Stimulated activated CD8-positive, alpha-beta memory T cell treated with anti-CD3 and anti-CD28 coated beads, Interleukin-15, amount 100 ng/mL, for 4 hours (primary cell): ENCODE measurements around the gene GALR2.

Experiments
- DNase-seq, 2 donors: peaks; one replicate each; pipeline ENCODE4 v3.0.0-alpha.2; 2020; ENCODE audit warnings: low read depth in 2 of 2

GALR2 gene

GRCh38 chr17:76092526-76093413 lies 18.2 kb downstream of the GALR2 start:
- DNase-seq, result no peak

DNA sequence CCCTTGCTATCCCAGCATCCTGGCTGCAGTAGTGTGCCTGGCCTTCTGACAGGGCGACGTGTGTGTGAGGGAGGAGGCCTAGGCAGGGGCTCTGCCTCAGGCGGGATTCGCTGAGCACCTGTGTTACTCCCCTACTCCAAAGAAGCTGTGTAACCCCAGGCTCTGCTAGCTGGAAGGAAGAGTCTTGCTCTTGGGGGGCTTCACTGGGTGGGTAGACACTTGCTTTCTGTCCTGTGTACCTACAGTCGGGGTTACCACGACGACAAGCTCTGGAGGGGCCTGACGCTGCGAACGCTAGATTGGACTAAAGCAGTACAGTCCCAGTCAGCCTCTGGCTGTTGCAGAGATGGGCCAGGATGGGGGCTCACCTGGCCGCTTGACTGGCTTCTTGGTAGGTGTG lies 19.5 kb downstream of the GALR2 start:
- DNase-seq, result no peak

- no peak for DNase-seq
These were observed 21.4 kb downstream of the GALR2 start for GRCh38 chr17:76095943-76096342.

GRCh38 chr17:76097716-76098295 lies 23.2 kb downstream of the GALR2 start:
- no peak for DNase-seq

DNA sequence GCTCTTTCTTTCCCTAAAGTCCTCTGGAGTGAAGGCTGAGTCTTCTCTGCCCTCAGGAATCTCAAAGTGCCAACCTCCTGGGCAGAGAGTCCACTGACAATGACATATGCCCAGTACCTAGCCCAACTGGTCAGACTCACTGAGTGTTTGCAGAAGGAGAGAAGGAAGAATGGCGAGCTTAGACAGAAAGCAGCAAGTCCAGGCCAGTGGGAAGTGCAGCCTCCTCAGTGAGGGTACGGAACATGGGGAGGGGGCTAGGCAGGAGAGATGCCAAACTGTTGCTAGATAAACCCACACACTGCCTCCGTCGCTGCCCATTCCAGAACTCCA lies 28.3 kb downstream of the GALR2 start:
- no peak for DNase-seq

DNA sequence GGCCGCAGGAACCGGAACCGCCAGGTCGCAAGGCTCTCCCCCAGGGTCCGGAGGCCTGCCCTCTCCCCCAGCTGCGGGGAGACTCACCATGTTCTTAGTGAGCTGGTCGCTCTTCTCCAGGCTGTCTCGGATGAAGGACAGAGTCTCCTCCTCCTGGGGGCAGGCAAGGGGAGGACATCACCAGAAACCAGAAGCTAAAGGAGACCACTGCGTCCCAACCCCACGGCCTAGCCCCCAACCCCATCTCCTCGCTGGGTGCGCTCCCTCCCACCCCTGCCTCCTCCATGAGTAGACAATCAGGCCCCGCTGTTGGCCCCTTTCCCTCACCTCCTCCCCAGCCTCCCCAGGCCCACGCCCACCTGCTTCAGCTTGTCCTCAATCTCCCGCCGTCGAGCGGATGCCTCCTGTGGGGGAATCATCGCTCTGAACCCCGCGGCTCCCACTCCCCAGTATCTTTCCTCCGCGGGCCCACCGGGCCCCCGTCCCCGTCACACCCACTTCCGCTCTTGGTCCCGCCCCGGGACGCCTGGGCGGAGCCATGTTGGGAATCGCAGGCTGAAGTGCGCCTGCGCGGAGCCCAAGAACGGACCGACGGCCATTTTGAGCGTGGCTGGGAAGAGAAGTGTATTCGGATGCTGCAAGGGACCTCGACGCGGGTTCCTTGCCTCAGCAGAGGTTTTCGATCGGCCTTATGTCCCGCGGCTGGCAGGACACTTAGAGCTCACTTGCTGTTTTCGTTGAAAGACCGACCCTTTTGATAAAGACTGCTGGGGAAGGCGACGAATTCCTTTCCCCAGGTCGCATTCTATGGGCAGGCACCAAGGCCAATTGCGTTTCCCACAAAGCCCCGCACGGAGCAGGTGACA lies 28.9 kb downstream of the GALR2 start, which contains the start of gene EXOC7:
EXOC7 (minus strand) TSS at position 514 of the 866 bp plus-strand sequence; CDS start at position 419, 95 bp downstream.
- peak; percentile 79 to 84 for DNase-seq

DNA sequence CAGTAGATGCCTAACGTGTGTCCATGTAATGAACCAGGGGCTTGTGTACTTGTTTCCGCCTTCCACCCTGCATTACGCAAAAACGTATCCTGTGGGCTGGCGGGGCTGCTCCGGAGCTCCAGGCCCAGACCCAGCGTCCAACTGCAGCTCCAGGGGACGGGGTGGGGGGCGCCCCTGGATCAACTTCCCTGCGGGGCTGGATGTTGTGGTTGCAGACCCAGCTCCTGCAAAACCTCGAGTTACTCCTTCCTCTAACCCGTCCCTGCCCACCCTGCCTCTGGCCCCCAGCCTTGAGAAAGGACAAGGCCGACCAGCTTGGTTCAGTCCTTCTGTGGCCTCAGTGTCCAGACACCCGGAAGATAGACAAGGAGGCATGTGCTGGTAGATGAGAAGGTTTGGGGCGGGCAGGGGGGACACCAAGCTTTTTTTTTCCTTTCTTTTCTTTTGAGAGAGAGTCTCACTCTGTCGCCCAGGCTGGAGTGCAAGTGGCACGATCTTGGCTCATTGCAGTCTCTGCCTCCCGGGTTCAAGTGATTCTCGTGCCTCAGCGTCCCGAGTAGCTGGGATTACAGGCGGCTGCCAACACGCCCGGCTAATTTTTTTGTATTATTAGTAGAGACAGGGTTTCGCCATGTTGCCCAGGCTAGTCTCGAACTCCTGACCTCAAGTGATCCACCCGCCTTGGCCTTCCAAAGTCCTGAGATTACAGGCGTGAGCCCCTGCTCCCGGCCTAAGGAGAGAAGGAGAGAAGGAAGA lies 29.7 kb downstream of the GALR2 start:
- DNase-seq, result no peak

- no peak for DNase-seq
These were observed 30.3 kb downstream of the GALR2 start for GRCh38 chr17:76104896-76105231.

DNA sequence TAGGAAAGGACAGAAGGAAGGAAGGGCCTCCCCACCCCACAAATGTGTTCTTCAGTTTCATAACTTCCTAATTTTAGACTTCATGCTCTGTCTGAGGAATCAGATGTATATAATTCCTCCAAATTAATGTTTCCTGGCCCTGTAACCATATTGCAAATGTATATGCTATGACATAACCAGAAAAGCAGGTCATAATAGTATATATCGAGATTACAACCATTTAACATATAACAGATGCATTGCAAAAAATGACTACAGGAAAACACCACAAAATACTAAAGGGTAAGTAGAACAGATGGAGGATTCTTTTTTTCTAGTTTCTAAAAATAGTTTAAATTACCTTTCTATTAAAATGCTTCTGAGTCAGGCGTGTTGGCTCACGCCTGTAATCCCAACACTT lies 32.1 kb downstream of the GALR2 start:
- DNase-seq, result no peak

DNA sequence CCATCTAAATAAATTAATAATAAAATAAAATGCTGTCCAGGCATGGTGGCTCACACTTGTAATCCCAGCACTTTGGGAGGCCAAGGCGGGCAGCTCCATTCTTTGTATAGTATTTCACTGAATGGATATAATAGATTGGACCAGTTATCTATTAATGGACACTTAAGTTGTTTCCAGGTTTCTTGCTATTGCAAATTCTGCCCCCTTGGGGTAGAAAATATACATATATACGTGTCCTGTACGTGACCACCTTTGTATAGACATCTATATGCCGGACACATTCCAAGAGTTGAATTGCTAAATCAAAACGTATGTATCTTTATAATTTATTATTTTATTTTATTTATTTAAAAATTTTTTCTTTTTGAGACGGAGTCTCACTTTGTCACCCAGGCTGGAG lies 32.9 kb downstream of the GALR2 start:
- DNase-seq, result no peak

DNA sequence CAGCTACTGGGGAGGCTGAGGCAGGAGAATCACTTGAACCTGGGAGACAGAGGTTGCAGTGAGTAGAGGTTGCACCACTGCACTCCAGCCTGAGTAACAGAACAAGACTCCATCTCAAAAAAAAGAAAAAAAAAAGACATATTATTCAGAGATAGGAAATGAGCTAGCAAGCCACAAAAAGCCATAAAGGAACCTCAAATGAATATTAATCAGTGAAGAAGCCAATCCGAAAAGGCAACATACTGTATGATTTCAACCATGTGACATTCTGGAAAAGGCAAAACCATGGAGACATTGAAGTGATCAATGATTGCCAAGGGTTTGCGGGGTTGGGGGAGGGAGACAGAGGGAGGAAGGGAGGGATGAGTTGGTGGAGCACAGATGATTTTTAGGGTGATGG lies 37.4 kb downstream of the GALR2 start:
- no peak for DNase-seq

GRCh38 chr17:76115138-76115754 lies 40.7 kb downstream of the GALR2 start:
- DNase-seq, result no peak

DNA sequence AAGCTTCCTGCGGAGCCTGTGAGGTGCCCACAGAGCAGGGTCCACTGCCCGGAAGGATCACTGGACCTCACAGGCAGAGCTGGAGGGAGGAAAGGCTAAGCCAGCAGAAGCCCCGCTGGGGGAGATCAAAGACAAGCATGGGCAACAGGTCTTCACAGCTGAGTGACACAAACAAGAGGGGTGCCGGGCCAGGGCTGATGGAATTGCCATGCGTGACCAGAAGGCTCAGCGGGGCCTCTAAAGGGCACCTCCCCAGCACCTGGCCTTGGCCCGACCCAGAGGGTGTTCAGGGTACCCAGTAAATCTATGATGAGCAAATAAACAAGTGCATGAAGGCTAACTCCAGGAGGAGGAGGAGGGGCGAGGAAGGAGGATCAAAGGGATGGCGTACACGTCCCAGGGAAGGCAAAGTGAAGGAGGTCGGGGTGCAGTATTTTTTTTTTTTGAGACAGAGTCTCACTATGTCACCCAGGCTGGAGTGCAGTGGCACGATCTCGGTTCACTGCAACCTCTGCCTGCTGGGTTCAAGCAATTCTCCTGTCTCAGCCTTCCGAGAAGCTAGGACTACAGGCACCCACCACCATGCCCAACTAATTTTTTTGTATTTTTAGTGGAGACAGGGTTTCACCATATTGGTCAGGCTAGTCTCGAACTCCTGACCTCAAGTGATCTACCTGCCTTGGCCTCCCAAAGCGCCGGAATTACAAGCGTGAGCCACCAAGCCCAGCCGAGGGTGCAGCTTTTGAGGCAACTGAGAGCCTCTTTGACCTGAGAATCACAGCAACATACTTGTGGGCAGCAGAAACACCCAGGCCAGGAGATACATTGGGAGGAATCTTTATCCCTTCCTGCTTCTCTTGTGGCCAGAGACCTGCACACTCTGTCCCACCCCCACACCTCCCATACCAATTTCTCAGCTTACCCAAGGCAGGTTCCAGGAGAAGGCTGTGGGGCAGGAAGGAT lies 45.1 kb downstream of the GALR2 start:
- no peak for DNase-seq

DNA sequence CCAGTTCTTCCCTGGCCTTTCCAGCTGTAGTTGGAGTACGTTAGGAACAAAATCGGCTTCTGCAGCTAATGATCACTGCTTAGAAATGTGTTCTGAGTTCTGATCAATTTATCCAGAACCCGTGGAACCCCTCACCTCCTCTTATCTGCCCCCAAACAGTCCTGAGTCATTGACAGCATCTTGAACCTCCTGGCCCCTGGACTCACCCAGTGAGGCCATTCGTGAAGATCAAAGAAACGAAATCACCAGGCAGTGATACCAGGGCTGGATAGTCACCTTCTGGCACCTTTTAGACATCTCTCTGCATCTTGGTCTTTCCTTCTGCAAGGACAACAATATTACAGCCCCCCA lies 46.1 kb downstream of the GALR2 start:
- DNase-seq, result no peak

DNA sequence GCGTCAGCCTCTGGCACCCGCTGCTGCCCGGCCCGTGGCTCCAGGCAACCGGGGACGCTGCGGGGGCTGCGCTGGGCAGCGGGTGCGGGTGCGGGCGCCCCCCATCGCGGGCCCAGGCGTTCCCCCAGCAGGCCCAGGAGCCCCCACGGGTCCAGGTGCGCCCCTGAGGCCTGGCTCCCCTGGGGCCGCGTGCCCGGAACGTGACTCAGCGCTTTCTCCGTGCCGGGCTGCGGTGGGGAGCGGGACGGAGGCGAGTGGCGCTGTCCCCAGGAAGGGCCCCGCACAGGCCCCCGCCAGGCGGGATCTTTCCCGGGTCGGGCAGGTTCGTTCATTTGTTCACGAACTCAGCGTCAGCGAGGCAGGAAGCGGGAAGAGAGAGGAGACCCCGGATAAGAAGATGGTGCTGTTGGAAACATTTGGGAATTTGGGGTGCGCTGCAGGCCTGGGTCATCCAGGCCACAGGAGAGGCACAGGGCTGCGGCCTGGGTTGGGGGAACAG lies 47.4 kb downstream of the GALR2 start:
- DNase-seq, result no peak

DNA sequence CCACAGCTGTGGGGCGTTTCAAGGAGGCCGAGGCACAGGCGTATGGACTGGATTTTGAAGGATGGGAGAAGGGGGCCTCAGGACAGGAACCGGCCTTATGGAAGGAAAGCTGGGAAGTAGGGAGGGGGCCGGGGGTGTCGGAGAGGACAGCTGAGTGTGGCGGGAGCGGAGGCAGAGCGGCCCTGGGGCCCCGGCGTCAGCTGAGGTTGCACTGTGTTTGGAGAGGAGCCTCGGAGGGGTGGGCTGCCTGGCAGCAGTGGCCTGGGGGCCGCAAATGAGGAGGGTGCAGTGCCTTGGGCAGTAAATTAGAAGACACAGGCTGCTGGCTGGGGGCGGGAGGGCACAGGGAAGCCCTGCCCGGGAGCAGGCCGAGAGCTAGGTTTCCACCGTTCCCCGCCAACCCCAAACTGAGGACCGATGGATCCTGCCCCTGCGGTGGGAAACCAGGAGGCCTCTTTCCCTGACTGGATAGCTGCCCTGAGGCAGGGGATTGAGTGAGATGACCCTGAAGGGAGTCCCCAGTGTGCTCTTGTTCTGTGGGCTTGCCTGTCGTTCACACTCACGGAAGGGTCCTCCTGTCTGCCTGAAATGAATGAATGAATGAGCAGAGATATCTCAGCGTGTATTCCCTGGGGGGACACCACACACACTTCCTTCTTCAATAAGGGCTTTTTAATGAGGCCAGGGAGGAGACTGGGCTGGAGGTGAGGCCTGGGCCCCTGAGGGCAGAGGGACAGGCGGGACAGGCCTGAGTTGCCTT lies 48.0 kb downstream of the GALR2 start:
- no peak for DNase-seq

DNA sequence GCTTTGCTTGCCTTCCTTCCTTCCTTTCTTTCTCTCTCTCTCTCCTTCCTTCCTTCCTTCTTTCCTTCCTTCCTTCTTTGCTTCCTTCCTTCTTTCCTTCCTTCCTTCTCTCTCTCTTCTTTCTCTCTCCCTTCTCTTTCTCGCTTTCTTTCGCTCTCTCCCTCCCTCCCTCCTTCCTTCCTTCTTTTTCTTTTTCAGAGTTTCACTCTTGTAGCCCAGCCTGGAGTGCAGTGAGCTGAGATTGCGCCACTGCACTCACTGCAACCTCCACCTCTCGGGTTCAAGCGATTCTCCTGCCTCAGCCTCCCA lies 48.6 kb downstream of the GALR2 start:
- no peak for DNase-seq

DNA sequence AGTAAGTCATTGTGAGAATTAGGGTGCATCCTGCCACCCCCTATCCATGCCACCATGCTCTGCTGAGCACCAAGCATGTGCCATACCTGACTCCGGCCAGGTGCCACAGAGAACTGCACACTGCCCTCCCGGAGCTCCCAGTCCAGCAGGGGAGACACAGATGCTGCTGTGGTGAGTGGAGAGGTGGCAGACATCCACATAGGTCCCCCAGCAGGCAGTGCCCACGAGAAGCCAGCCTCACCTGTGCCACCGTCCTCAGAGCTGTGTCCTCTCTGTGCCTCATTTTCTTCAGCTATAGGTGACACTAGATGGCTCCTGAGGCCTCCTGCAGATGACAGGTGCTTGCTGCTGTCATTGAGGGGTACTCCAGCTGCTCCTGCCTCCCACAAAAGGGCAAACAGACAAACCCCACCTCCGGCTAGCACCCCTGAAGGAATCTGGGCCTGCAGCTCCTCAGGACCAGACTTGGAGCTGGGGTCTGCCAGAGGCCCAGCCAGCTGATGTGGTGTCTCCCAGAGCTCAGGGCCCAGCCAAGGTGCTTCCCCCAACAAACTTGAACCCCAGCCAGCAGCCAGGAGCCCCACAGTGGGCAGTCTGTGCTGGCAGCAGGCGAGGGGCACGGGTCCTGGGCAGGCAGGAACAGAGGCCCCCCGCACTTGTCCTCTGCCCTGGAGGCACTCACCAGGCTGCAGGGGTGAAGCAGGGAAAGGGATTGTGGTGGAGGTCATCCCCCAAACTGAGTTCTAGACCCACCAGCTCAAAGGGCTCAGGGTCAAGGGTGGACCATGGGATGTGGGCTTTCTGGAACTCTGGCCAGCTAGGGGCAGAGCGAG lies 49.4 kb downstream of the GALR2 start:
- no peak for DNase-seq
